NCI-H1417 (cell line): ENCODE measurements around the gene CYTH3.

ENCODE experiments used
- DNase-seq, 3 experiments: peaks; one replicate each; lab custom pipeline; 2025; lab: John Stamatoyannopoulos, UW

CYTH3 gene

DNA sequence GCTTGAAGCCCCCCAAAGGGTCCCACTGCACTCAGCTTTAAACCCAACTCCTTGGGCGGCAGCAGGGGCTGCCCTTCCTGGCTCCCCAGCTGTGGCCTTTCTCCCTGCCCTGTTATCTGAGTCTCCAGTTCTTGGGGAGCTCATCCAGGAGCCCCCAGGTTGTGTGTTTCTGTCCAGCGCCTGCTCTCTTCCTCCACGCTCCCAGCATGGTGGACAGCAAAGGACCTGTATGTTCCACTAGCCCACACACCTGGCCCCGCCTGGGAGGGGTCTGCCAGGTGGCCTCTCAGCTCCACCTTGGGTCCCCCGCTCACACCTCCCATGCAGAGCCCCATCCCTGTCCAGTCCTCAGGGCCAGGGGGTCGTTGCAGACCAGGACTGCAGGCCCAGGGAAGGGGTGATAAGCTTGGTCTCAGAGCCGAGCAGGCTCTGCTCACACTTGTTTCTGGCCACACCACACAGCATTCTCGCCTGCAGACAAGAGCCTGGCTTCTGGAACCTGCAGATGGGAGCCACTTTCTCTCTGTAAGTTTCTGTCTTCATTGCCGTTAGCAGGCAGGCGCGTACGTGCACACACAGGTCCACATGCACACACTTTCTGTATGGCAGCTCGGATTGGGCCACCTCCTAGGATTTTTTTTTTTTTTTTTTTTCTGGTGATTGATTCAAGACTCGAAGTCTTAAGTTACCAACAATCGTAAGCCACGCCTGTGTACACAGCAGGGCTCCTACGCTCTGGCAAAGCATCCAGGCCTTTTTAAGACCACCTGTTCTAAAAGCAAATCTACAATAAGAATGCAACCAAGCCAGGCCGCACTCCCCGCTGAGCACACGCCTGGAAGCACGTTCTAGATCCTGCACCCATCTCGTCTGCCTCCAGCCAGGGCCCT, 104.6 kb downstream of the CYTH3 start:
- DNase-seq: peak in 2 of 3 experiments; percentile 26 to 77

- peak in 1 of 3 experiments; percentile 23 for DNase-seq
Observed at GRCh38 chr7:6167004-6167551, 105.3 kb downstream of the CYTH3 start.

GRCh38 chr7:6166443-6166891, 106.0 kb downstream of the CYTH3 start:
- DNase-seq: peak in 2 of 3 experiments; percentile 21 to 56

- no peak for DNase-seq
Observed at GRCh38 chr7:6165521-6166320, 106.7 kb downstream of the CYTH3 start.

DNA sequence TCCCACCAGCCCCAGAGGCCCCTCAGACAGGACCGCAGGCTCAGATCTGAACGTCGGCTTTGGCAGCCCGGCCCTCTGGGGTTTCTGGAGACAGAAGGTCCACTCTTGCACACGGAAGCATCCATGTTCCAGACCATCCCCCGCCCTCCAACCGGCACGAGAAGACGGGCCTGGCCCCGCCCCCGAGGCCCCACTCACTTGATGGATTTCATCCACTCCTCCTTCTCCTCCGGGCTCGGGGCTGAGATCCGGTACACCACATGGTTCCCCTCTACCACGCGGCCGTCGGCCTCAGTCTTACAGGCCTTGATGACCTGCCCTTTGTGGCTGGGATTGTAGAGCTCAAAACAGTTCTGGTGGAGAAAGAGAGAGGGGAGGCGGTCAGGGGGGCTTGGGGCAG, 107.3 kb downstream of the CYTH3 start:
- no peak for DNase-seq

- no peak for DNase-seq
Observed at GRCh38 chr7:6164491-6164890, 107.9 kb downstream of the CYTH3 start.

- no peak for DNase-seq
Observed at GRCh38 chr7:6164010-6164409, 108.4 kb downstream of the CYTH3 start.

GRCh38 chr7:6163402-6163801, 109.0 kb downstream of the CYTH3 start:
- DNase-seq: no peak

GRCh38 chr7:6162650-6163366, 109.6 kb downstream of the CYTH3 start:
- no peak for DNase-seq

DNA sequence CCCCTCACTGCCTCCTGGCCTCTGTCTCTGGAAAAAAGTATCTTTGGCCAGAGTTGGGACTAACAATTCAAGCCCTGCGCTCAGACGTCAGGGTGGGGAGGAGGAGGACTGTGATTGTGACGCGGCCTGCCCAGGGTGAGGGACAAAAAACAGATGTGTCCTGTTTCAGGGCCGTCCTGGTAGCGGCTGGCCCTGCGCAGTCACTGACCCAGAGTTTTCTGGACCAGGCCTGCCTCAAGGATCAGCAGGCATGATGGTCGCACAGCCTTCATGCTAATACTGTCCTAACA, 110.1 kb downstream of the CYTH3 start:
- no peak for DNase-seq

DNA sequence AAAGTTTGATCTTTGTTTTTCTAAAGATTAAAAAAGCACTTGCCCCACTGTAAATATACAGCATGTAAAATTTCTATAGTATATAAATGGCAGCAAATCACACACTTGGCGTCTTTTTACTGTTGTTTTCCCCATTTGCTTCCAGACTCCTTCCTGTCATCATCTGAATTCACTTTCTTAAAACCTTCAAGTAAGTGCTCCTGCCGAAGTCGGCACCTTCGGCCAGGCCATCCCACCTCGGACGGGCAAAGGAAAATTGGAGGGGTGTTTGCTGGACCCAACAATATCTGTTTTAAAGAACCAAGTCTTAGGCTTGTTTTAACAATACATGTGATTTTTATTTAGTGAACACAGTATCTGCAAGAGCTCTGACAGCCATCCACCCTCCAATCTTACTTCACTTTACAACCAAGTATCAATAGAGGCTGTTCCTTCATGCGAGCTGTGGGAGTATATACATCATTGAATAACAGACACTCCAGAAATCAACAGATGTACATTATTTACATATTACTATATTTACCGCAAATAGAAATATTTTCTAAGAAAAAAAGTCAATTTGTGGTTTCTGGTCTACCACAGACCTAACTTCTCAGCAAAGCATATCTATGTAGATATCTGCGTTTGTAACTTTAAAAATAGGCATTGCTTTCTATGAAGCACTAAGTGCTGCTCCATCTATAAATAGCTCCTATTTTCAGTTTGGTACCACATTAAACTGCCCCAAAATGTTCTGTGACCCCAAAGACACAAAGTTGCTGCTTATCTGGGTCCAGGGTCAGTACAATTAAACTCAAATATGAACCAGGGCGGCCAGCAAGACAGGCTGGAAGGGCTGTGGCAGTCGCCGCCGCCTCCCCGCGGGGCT, 110.7 kb downstream of the CYTH3 start:
- no peak for DNase-seq

DNA sequence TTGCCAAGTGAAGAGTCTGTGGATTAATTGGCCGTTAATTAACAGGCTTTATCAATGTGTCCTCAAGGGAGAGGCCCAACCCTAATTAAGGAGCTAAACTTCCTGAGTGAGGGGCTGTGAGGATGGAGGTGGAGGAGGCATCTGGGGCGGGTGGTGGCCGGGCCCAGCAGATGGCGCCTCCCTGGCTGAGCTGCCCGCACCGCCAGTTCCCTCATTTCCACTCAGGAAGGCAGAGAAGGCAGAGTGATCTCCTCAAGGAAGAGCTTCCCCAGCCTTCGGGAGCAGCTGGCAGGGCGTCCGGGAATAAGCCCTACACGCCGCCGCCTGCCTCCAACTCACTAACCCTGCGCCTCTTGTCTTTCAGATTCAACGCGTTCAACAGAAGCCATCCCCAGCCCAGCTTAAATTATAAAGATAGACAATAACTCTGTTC, 112.2 kb downstream of the CYTH3 start:
- peak; percentile 7 to 47 (median 17) for DNase-seq

DNA sequence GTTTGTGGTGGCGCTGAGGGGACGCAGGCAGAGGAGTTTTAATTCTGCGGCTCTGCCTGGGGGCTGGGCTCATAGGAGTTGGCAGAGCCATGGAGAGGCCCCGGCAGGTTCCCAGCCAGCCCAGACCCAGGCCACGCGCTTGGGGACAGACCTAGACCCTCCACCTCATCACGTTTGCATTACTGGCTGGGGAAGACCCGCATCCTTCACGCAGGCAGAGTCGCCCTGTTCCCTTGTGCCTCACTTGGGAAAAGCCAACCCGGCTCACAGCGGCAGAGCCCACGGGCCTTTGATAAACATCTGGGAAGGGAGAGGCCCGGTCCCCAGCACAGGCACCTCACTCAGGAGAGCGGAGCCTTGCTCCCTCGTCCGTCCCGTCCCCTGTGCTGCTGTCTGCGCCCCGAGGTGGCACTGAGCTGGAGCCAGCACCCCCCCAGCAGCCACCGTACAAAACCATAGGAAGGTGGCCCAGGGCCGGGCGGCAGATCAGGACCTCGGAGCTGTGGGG, 112.8 kb downstream of the CYTH3 start:
- DNase-seq: no peak

GRCh38 chr7:6159097-6159483, 113.3 kb downstream of the CYTH3 start:
- no peak for DNase-seq

- no peak for DNase-seq
Observed at GRCh38 chr7:6158424-6159096, 113.9 kb downstream of the CYTH3 start.

GRCh38 chr7:6157685-6158423, 114.6 kb downstream of the CYTH3 start:
- DNase-seq: no peak

- DNase-seq: no peak
Observed at GRCh38 chr7:6156734-6157133, 115.7 kb downstream of the CYTH3 start.

DNA sequence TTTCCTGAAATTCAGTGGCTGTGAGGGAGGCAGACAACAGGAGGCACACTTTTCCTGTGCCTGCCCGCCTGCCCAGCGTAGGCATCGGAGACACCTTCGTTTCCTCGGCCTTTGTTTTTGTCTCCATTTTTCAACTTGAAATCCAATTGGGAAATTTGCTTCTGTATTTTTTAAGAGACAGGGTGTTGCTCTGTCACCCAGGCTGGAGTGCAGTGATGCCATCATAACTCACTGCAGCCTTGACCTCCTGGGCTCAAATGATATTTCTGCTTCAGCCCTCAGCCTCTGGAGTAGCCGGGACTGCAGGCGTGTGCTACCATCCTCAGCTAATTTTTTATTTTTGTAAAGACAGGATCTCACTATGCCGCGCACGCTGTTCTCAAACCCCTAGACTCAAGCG, 116.8 kb downstream of the CYTH3 start:
- DNase-seq: no peak

DNA sequence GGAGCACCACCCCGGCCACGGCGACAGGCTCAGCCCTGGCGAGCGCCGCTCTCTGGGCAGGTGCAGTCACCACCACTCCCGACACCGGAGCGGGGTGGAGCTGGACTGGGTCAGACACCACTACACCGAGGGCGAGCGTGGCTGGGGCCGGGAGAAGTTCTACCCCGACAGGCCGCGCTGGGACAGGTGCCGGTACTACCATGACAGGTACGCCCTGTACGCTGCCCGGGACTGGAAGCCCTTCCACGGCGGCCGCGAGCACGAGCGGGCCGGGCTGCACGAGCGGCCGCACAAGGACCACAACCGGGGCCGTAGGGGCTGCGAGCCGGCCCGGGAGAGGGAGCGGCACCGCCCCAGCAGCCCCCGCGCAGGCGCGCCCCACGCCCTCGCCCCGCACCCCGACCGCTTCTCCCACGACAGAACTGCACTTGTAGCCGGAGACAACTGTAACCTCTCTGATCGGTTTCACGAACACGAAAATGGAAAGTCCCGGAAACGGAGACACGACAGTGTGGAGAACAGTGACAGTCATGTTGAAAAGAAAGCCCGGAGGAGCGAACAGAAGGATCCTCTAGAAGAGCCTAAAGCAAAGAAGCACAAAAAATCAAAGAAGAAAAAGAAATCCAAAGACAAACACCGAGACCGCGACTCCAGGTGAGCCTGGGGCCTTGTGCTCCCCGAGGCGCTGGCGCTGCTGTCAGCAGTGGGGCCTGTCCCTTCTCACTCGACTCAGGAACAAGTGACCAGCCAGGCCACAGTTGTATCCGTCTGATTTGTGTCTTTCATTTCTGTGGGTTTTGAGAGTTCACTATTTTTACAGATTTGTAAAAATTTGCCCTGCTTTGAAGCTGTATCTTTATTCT, 117.7 kb downstream of the CYTH3 start:
- no peak for DNase-seq
